Left colon (tissue), 2 donors: ENCODE data around the gene GASK1A. TPM values are rescaled to one million over a fixed set of nuclear protein-coding genes. Genes with fewer than 3 reads are reported as not detected.
"Not testable (repeated sequence)": the region's sequence is repeated elsewhere in the genome, so short reads cannot be mapped to it uniquely, and the experiment has no call there.

Experiments used
- ATAC-seq: fragments of 200-7000 bp; cut with Tn5 transposase; one replicate; pipeline ENCODE4 v1.9.1; 2020; ENCODE audit warnings: mild to moderate bottlenecking, moderate library complexity
- DNase-seq, 2 donors: peaks; one replicate each; pipeline ENCODE4 v3.0.0-alpha.2; 2020
- intact Hi-C, 2 donors: fragments of 100-400 bp; cut with DNase I in 1 of 2; cut with micrococcal nuclease in 1 of 2; formaldehyde crosslinking; loops; one replicate each; pipeline versions ENCODE4 v1.11.2 to v1.14.0; 2022; cut with DNase I, micrococcal nuclease
- total RNA-seq, 2 donors: library from RNA; stranded (reverse); fragmentation: NEBNext Ultra II Directional; extraction: Animal tissue kit (Norgen Biotek cat#: 25700); gene quantifications; one replicate each; pipeline ENCODE4 v1.2.1, GENCODE V29; 2021
- donor health status: DM: no; HTN: no; CAD: no.
- donor health status: DM: yes; HTN: yes; CAD: no.

Gene GASK1A
- total RNA-seq, 2 donors from 2014 or later: 1.1 to 2.5 TPM

DNA sequence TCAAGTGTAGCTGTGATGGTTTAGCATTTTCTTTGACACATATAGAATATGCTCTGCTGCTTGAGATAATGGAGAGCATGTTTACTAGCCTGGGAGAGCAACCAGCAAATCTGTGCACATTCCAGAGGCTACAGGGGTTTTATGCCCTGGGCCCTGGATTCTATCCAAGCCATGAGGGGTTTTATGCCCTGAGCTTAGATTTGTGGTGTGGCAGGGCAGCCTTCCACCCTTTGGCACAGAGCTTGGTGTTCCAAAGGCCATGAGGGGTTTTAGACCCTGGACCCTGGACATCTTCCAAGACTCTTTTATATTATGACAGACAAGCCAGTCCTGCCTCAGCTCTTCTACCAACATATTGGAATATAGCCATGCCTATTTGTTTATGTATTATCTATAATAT lies 66.0 kb downstream of the GASK1A start:
- DNase-seq, intact Hi-C loops, ATAC-seq: not testable (repeated sequence)

DNA sequence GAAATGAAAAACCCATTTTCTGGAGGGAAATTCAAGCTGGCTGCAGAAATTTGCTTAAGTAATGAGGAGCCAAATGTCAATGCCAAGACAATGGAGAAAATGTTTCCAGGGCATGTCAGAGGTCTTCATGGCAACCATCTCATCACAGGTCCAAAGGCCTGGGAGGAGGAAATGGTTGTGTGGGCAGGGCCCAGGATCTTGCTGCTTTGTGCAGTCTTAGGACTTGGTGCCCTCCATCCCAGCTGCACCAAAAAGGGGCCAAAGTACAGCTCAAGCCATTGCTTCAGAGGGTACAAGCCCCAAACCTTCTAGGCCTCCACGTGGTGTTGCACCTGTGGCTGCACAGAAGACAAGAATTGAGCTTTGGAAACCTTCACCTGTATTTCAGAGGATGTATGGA lies 67.5 kb downstream of the GASK1A start:
- DNase-seq: no peak
- ATAC-seq: no peak
- intact Hi-C loops: no loop called here

DNA sequence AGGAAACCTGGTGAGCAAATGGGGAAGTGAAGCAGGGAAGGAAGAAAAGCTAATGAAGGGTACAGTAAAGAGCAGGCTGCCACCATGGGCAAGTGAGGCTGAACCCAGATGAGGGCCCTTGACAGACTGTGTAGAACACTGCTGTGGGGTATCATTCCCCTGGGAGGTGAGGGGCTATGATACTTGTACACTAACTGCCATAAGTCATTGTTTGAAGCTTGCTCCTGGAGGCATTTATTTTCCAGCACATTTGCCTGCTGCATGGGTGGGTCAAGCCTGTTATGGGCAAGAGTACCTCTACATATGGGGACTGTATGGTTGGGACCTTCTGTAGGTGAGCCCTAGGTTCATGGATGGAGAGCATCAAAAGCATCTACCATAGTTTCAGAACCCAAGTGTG lies 69.4 kb downstream of the GASK1A start:
- ATAC-seq (no peak), DNase-seq (no peak)
- intact Hi-C loops: no loop called here

DNA sequence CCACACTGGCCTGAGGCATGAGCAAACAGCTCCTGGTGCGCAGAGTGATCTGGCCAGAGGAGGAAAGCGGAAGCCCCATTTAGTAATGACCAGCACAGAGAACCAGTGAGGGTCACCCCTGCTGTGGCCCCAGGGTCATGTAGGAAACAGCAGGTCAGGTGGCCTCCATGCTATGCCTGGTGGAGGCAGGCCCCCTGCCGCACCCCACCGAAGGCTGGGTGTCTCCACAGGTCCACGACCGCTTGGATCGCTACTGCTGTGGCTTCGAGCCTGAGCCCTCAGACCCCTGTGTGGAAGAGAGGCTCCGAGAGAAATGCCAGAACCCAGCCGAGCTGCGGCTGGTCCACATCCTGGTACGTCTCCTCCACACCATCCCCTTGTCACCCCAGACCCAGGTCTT lies 74.2 kb downstream of the GASK1A start:
- intact Hi-C loops: no loop called here

DNA sequence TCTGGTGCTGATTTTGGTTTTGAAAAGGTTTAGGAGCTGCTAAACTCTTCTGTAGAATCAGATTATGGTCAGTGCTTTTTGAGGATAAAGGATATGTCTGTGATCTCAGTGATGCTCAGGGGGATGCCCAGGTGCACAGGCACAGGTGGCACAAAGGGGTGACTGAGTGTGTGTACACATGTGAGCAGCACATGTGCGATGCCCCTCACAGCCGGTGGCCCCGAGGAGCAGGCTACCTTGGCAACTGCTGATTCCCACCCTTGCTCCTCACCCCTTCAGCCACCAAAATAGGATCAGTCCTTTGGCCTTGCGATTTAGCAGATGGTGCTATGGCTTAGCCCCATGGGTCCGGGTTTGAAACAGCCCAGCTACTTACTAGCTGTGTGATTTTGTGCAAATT lies 75.6 kb downstream of the GASK1A start:
- intact Hi-C loops: no loop called here
- DNase-seq (no peak), ATAC-seq (no peak)

More for the DNA sequence above, 74.2 kb downstream of the GASK1A start:
- DNase-seq (no peak), ATAC-seq (no peak)

DNA sequence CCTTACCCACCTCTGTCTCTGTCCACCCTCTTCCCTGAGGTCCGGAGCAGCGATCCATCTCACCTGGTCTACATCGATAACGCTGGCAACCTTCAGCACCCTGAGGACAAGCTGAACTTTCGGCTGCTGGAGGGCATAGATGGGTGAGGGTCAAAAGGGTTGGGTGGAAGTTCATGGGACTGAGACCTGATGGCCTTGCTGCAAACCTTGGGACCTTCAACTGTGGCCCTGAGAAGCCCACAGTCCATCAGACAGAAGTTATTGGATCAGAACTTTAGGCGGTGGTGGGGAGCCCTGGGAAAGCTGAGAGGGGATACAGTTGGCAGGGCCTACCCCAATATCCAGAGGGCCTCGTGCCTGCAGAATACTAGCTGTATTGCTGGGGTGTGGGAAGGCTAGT lies 76.3 kb downstream of the GASK1A start:
- intact Hi-C loops: no loop called here
- DNase-seq (no peak), ATAC-seq (no peak)

DNA sequence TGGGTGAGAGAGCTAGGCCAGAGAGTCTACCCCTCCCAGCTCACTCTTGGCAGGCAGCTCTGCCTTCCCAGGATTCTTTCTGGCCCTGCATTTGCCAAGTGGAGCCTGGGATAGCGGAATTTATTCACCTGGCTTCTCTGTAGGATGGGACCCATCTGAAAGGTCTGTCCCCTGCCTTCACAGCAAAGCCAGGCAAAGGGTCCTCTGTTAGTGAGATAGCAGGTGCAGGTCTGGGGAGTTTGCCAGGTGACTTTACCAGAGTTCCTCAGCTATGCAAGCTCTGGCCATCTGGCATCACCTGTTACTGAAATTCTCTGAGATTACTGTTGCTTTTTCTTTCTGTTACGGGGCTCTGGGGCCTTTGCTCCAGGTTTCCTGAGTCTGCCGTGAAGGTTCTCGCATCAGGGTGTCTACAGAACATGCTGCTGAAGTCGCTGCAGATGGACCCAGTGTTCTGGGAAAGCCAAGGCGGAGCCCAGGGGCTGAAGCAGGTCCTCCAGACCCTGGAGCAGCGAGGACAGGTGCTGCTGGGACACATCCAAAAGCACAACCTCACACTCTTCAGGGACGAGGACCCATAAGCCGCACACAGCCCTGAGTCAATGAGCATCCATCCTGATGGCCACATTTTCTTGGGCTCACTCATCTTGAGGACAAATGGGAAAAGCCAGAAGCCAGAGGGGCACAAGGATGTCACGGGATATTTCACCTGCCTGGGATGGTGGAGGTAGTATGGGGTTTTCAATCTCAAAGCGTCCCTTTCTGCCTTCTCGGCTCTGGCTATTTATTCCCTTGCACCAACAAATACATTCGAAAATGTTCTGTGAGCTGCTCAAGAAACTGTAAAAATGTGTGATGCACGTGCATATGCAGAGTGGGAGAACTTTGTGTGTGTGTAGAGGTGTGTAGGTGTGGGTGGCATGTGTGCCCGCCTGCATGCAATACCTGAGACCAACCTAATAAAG lies 77.0 kb downstream of the GASK1A start:
- intact Hi-C loops: no loop called here
- ATAC-seq (no peak), DNase-seq (no peak)

DNA sequence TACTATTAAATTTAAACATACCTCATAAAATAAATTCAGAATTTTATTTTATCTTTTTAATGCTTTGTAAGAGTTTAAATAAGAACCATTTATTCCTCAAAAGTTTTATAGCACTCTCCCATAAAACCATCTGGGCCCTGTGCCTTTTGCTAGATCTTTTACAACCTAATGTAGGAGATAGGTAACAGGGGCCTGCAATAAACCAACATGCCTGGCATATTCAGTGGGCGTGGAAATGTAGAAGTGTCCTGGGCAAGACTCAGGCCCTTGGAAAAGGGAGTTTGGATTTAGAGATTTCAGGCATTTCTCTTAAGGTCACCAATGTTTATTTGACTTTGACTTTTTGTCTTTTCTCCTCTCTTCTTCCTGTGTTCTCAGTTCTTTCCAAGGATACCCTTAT lies 80.3 kb downstream of the GASK1A start:
- ATAC-seq (peak; percentile 61), DNase-seq (no peak)
- intact Hi-C loops: no loop called here

DNA sequence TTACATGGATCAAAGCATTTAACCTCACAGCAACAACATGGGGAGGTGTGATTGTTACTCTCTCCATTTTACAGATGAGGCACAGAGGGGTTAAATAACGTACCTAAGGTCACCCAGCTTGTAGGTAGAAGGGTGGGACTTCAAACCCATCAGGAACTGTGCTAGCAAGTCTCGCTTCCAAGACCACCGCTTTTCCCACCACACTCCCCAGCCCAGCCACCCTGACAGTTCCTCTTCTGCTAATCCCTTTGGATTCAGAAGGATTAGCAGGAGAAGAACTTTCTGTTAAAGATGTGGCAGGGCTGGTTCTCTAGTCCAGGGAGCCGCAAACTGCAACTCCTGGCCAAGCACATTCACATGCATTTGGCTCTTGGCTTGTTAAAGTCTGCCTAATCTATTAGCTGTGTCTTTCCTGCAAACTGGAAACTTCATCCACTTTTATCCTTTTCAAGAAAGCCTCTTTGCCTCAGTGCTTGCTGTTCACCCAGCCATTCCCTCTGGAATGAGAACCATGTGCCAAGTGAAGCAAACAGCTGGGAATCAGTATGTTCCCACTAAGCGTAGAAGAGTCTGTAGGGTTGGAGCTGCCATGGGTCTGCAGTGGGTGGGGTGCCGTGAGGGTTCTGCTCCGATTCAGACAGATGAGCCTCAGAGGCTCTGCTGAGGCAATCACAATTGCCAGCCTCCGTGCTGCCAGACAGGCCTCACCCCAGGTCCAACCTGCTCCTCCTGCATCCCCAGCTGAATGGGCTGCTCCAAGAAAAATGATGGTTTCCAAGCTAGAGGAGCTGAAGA lies 82.2 kb downstream of the GASK1A start:
- intact Hi-C loops: no loop called here
- DNase-seq: no peak
- no peak for ATAC-seq

DNA sequence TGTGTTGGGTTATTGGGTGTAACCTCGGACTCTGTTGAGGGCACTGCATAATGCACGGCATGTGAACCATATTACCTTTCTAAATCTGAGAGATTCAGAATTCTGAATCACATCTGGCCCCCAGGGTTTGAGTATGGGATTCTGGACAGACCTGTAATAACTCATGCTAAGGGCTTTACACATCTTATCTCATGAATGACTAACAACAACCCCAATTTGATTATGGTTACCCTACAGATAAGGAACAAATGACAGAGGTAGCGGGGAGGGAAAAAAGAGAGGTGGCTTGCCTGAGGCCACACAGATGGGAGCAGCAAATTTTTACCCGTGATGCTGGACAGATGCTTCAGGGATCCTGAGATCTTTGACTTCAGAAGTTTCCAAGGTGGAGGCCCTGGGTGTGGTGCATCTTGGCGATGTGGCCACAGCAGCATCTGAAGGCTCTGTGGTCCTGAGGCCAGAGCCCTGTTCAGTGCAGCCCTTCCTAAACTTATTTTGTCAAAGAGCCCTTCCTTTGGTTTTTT lies 83.0 kb downstream of the GASK1A start:
- ATAC-seq (no peak), DNase-seq (no peak)
- intact Hi-C loops: no loop called here

DNA sequence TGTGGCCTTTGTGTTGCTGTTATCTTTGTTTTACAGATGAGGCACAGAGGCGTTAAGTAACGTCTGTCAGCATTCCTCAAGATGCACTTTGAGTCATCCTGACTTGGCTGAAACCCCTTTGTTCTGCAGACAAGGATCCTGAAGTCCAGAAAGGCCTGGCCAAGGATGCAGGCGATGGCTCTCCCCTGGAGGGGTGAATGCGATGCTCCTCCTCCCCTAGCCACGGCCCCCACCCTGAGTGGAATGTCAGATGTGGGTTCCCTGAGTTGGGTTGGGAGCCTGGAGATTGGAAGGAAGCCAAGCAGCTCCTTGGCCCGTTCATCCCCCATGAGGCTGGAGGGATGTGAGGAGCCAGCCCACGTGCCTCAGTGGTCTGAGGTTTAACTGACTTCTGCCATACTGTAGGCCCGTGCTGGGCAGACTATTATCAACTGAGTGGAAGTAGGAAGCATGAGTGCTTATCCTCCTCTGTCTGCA lies 83.5 kb downstream of the GASK1A start:
- ATAC-seq (no peak), DNase-seq (no peak)
- intact Hi-C loops: no loop called here

DNA sequence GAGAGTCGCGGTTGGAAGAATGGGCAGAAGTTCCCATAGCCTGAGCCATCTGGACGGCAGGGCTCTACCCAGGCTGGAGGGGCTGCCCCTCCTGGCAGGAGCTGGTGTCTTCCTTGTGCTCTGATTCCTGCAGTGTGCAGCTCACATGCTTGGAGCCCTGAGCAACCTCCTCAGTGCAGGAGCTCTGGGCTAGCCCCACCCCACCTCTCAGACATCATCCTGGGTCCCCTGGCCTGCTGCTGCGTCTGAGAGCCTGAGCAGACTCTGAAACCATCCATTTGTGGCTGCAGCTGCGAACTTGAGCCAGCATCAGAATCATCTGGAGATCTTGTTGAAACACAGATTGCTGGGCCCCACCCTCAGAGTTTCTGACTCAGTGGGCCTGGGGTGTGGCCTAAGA lies 84.0 kb downstream of the GASK1A start:
- ATAC-seq: no peak
- intact Hi-C loops: no loop called here
- DNase-seq: no peak

DNA sequence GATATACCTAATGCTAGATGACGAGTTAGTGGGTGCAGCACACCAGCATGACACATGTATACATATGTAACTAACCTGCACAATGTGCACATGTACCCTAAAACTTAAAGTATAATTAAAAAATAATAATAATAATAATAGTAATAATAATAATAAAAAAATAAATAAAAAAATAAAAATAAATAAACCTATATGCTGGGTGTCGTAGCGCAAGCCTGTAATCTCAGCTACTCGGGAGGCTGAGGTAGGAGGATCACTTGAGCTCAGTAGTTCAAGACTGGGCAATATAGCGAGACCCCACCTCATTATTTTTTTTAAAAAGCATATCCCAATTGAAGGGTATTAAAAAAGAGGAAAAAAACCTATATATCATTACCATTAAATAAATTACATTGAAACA lies 91.6 kb downstream of the GASK1A start:
- intact Hi-C loops, DNase-seq, ATAC-seq: not testable (repeated sequence)

DNA sequence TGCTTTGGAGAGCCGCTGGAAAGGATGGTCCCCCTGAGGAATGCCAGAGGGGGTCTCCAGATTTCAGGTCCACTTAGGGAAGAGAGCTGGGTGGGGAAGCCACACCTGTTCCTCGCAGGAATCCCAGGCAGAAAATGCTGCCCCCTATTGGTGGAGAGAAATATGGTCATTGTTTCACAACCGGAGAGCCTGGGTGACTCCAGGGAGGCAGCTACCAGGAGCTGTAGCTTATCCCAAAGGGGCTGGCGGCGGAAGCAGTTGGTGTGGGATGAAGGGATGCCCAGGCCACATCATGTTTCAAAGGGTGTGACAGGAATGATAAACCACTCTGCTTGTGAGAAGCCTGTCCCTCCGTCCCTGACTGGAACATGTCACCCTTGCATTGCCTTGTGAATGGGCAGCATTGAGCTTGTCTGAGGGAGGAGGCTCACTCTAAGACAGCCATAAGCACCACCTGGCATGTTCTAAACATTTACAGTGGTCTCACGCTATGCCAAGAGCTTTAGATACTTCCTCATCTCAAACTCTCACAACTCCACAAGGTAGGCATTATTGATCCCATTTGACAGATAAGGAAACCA lies 92.3 kb downstream of the GASK1A start:
- intact Hi-C loops: no loop called here
- DNase-seq: no peak
- no peak for ATAC-seq

DNA sequence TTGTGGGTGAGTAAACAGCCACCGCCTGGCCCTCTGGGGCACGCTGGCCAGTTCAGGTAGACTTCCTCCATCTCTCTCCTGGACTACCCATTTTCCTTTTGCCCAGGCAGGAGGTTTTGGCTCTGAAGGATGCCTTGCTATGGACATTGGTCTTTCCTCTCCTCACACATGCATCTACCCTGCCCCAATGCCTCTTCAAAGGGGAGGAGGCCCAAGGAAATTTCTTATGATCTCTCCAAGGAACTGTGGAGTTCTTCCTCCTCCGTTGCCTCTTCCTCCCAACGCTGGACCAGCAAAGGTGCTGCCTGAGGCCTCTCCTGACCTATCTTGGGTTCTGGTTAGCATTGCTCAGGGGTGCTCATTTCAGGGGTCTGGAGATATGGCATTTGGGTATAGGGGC lies 93.2 kb downstream of the GASK1A start:
- intact Hi-C loops: no loop called here
- DNase-seq: no peak
- no peak for ATAC-seq

DNA sequence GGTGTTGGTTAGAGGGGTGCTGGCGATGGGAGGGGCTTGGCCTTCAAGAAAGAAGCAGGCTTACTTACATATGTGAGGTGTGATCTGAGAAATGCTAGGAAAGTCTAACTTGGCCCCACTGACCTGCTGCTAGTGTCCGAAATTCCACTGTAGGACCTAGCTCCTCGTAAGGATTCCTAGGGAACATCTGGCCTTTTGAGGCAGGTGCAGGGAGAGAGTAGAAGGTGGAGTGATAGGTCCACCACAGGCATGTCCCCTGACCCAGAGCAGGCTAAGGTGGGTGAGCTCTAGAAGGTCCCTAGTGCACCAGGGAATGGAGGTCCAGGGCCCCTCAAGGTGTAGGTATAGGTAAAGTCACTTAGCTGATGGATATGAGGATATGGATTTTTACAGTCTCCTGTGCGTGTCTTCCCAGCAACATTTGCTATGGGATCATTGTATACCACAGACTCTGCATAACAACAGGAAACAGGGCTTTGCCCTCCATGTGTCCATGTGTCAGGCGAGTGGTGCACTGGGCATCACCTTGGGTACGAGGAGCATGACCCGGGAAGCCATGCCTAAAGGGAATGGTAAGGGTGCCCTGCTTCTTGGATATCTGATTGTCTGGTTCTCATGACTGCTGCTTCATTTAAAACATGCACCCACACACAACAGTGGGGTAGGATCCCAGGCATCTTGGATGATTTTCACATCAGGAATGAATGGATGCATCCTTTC lies 94.2 kb downstream of the GASK1A start:
- intact Hi-C loops: no loop called here
- no peak for ATAC-seq
- no peak for DNase-seq

DNA sequence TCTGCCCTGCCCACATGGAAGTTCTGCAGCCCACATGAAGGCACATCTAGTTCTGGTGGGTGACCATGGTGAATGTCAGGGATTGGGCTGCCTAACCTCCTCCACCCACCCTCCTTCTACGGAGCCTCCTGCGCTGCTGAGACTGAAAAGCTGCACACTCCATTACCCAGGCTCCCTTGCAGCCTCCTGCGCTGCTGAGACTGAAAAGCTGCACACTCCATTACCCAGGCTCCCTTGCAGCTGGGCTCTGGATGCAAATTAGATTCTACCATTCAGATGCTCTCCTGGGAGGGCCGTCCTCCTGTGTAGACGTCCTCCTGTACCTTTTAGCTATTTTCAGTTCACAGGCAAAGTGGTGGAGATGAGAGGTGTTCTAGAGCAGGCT lies 94.7 kb downstream of the GASK1A start:
- intact Hi-C loops: no loop called here
- ATAC-seq (no peak), DNase-seq (no peak)

DNA sequence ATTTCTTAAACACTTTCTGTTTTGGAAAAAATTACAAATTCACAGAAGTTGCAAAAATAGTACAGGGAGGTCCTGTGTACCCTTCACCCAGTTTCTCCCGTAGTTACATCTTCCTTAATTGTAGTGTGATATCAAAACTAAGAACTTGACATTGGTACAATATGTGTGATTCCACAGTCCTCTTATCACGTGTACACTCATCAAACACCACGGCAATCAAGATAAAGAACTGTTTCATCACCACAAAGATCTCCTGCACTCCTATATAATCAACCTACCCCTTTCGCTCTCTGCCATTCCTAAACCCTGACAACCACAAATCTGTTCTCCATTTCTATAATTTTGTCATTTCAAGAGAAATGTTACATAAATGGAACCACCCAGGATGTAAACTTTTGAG lies 95.4 kb downstream of the GASK1A start:
- intact Hi-C loops: no loop called here
- ATAC-seq (no peak), DNase-seq (no peak)
